ENCODE measurements around the gene IL19.

IL19 gene

GRCh38 chr1:206835186-206835585 lies 64.6 kb downstream of the IL19 start:
- Histone ChIP-seq H3K27me3 (ENCODE audit: low read depth, low read length) (peaks cover 55% of the 10 kb centered on the region), H3K9ac (ENCODE audit: low read length) (no peak overlapping the region), H3K36me3 (replicated peaks; ENCODE audit: low read depth, low read length) (no peaks in the 10 kb centered on the region), H3K27ac (ENCODE audit: low read length) (no peak overlapping the region), H3K79me2 (ENCODE audit: low read length) (no peaks in the 10 kb centered on the region), H3K4me1 (ENCODE audit: low read length) (peaks cover 15% of the 10 kb centered on the region), H4K20me1 (ENCODE audit: insufficient read depth, low read length) (no peaks in the 10 kb centered on the region), H3K4me2 (ENCODE audit: low read length) (peak overlapping the region; percentile 39), H3K4me3 (ENCODE audit: low read length) (no peak overlapping the region), H3K9me3 (ENCODE audit: insufficient read depth, low read length) (no peaks in the 10 kb centered on the region), H2AFZ (ENCODE audit: low read depth, low read length) (no peak overlapping the region)
- TF ChIP-seq CTCF (IDR thresholded peaks at IDR 0.05; ENCODE audit: low read depth, low read length) = no peak
- TF ChIP-seq EZH2phosphoT487 (IDR thresholded peaks at IDR 0.05; ENCODE audit: low read depth) = no peak

- peaks cover 15% of the 10 kb centered on the region for H3K4me1 ChIP-seq (ENCODE audit: low read length)
Observed at GRCh38 chr1:206836111-206836510, 65.5 kb downstream of the IL19 start.

GRCh38 chr1:206839006-206839560 lies 68.5 kb downstream of the IL19 start:
- Histone ChIP-seq H2AFZ (ENCODE audit: low read depth, low read length) (no peak overlapping the region), H3K27me3 (ENCODE audit: low read depth, low read length) (peaks cover 42% of the 10 kb centered on the region)

More at GRCh38 chr1:206836111-206836510, 65.5 kb downstream of the IL19 start:
- H3K4me3 ChIP-seq (ENCODE audit: low read length) = no peak overlapping the region
- H3K27me3 ChIP-seq (ENCODE audit: low read depth, low read length) = peaks cover 52% of the 10 kb centered on the region
- H3K4me2 ChIP-seq (ENCODE audit: low read length) = no peak overlapping the region
- no peaks in the 10 kb centered on the region for H3K79me2 ChIP-seq (ENCODE audit: low read length)
- no peak overlapping the region for H2AFZ ChIP-seq (ENCODE audit: low read depth, low read length)
- H3K9me3 ChIP-seq (ENCODE audit: insufficient read depth, low read length) = no peaks in the 10 kb centered on the region
- no peak overlapping the region for H3K9ac ChIP-seq (ENCODE audit: low read length)
- no peaks in the 10 kb centered on the region for H3K36me3 ChIP-seq (replicated peaks; ENCODE audit: low read depth, low read length)
- no peak for TF ChIP-seq CTCF (IDR thresholded peaks at IDR 0.05; ENCODE audit: low read depth, low read length)
- no peak for TF ChIP-seq EZH2phosphoT487 (IDR thresholded peaks at IDR 0.05; ENCODE audit: low read depth)
- no peak overlapping the region for H3K27ac ChIP-seq (ENCODE audit: low read length)
- H4K20me1 ChIP-seq (ENCODE audit: insufficient read depth, low read length) = no peaks in the 10 kb centered on the region

GRCh38 chr1:206839857-206840256 lies 69.3 kb downstream of the IL19 start:
- no peak for TF ChIP-seq EZH2phosphoT487 (IDR thresholded peaks at IDR 0.05; ENCODE audit: low read depth)
- TF ChIP-seq CTCF (IDR thresholded peaks at IDR 0.05; ENCODE audit: low read depth, low read length) = no peak
- no peak overlapping the region for H3K9ac ChIP-seq (ENCODE audit: low read length)
- peaks cover 42% of the 10 kb centered on the region for H3K27me3 ChIP-seq (ENCODE audit: low read depth, low read length)
- no peaks in the 10 kb centered on the region for H4K20me1 ChIP-seq (ENCODE audit: insufficient read depth, low read length)
- H3K9me3 ChIP-seq (ENCODE audit: insufficient read depth, low read length) = no peaks in the 10 kb centered on the region
- H2AFZ ChIP-seq (ENCODE audit: low read depth, low read length) = no peak overlapping the region
- no peaks in the 10 kb centered on the region for H3K79me2 ChIP-seq (ENCODE audit: low read length)
- no peak overlapping the region for H3K27ac ChIP-seq (ENCODE audit: low read length)
- H3K36me3 ChIP-seq (replicated peaks; ENCODE audit: low read depth, low read length) = no peaks in the 10 kb centered on the region
- no peak overlapping the region for H3K4me2 ChIP-seq (ENCODE audit: low read length)
- peaks cover 5% of the 10 kb centered on the region for H3K4me1 ChIP-seq (ENCODE audit: low read length)
- no peak overlapping the region for H3K4me3 ChIP-seq (ENCODE audit: low read length)

More at GRCh38 chr1:206839006-206839560, 68.5 kb downstream of the IL19 start:
- no peaks in the 10 kb centered on the region for H3K9me3 ChIP-seq (ENCODE audit: insufficient read depth, low read length)
- TF ChIP-seq EZH2phosphoT487 (IDR thresholded peaks at IDR 0.05; ENCODE audit: low read depth) (no peak), CTCF (IDR thresholded peaks at IDR 0.05; ENCODE audit: low read depth, low read length) (no peak)
- no peak overlapping the region for H3K4me3 ChIP-seq (ENCODE audit: low read length)
- H4K20me1 ChIP-seq (ENCODE audit: insufficient read depth, low read length) = no peaks in the 10 kb centered on the region
- H3K79me2 ChIP-seq (ENCODE audit: low read length) = no peaks in the 10 kb centered on the region
- H3K4me2 ChIP-seq (ENCODE audit: low read length) = no peak overlapping the region
- no peak overlapping the region for H3K27ac ChIP-seq (ENCODE audit: low read length)
- peaks cover 10% of the 10 kb centered on the region for H3K4me1 ChIP-seq (ENCODE audit: low read length)
- no peaks in the 10 kb centered on the region for H3K36me3 ChIP-seq (replicated peaks; ENCODE audit: low read depth, low read length)
- H3K9ac ChIP-seq (ENCODE audit: low read length) = no peak overlapping the region
